GM23338 (cell line): ENCODE measurements around the gene KCNIP1. TPM values are rescaled to one million over a fixed set of nuclear protein-coding genes. Genes with fewer than 3 reads are reported as not detected.

Source experiments
- ATAC-seq: fragments of 200-7000 bp; cut with Tn5 transposase; 3 replicates; pipeline ENCODE4 v1.9.1; 2020
- DNase-seq: peaks from one replicate; pipeline ENCODE4 v3.0.0-alpha.2; 2015; ENCODE audit warnings: low spot score
- H2AFZ ChIP-seq: fragments of 200-600 bp; sonication (generic); 2 replicates; pipeline ENCODE4 v1.8.0; 2016; ENCODE audit warnings: antibody characterized with exemption, mild to moderate bottlenecking, moderate library complexity
- H3F3A ChIP-seq: fragments of 200-600 bp; sonication (generic); replicated peaks from 2 replicates; pipeline ENCODE4 v1.8.0; 2017; ENCODE audit warnings: antibody characterized with exemption, mixed run types, low read depth
- H3K27ac ChIP-seq: fragments of 200-600 bp; sonication (generic); 2 replicates; pipeline ENCODE4 v1.6.1; 2016; ENCODE audit warnings: low read depth
- H3K27me3 ChIP-seq: fragments of 200-600 bp; sonication (generic); 2 replicates; pipeline ENCODE4 v1.8.0; 2016; ENCODE audit warnings: mild to moderate bottlenecking, mixed run types, moderate library complexity; ENCODE audit not compliant: insufficient read depth
- H3K36me3 ChIP-seq: fragments of 200-600 bp; sonication (generic); 2 replicates; pipeline ENCODE4 v1.8.0; 2016; ENCODE audit warnings: mild to moderate bottlenecking; ENCODE audit not compliant: insufficient read depth
- H3K4me1 ChIP-seq: fragments of 200-600 bp; sonication (generic); 2 replicates; pipeline ENCODE4 v1.8.0; 2016; ENCODE audit warnings: mild to moderate bottlenecking, moderate library complexity; ENCODE audit not compliant: insufficient read depth
- H3K4me2 ChIP-seq: fragments of 200-600 bp; sonication (generic); 2 replicates; pipeline ENCODE4 v1.7.1; 2017; ENCODE audit warnings: mixed run types
- H3K4me3 ChIP-seq: fragments of 200-600 bp; sonication (generic); 2 replicates; pipeline ENCODE4 v1.6.1; 2016; ENCODE audit warnings: mixed run types
- H3K79me2 ChIP-seq: fragments of 200-600 bp; sonication (generic); replicated peaks from 2 replicates; pipeline ENCODE4 v1.8.0; 2017; ENCODE audit warnings: mild to moderate bottlenecking; ENCODE audit not compliant: insufficient read depth
- H3K9me2 ChIP-seq: fragments of 200-600 bp; sonication (generic); 2 replicates; pipeline ENCODE4 v1.8.0; 2017; ENCODE audit not compliant: insufficient read depth
- H4K20me1 ChIP-seq: fragments of 200-600 bp; sonication (generic); replicated peaks from 2 replicates; pipeline ENCODE4 v1.8.0; 2017; ENCODE audit warnings: mild to moderate bottlenecking; ENCODE audit not compliant: insufficient read depth
- H3K27ac Mint-ChIP-seq: 2 replicates; pipeline ENCODE4 v1.8.0; 2020; ENCODE audit warnings: inconsistent platforms, mild to moderate bottlenecking, moderate library complexity, mixed read lengths
- H3K27me3 Mint-ChIP-seq: 3 replicates; pipeline ENCODE4 v1.8.0; 2022; ENCODE audit warnings: low read depth, mild to moderate bottlenecking, moderate library complexity, mixed read lengths, inconsistent platforms; ENCODE audit not compliant: insufficient read depth, poor library complexity
- H3K36me3 Mint-ChIP-seq: 3 replicates; pipeline ENCODE4 v1.8.0; 2021; ENCODE audit warnings: low read depth, mild to moderate bottlenecking, inconsistent platforms, moderate library complexity, mixed read lengths
- H3K4me1 Mint-ChIP-seq: 3 replicates; pipeline ENCODE4 v1.8.0; 2020; ENCODE audit warnings: mild to moderate bottlenecking, inconsistent platforms, mixed read lengths
- H3K4me3 Mint-ChIP-seq: 3 replicates; pipeline ENCODE4 v1.8.0; 2021; ENCODE audit warnings: moderate library complexity, mild to moderate bottlenecking, inconsistent platforms, mixed read lengths
- H3K9me3 Mint-ChIP-seq: 3 replicates; pipeline ENCODE4 v1.8.0; 2020; ENCODE audit warnings: moderate library complexity, mild to moderate bottlenecking, inconsistent platforms, mixed read lengths
- CREB1 ChIP-seq: fragments of 250-450 bp; sonication (Bioruptor Pico); IDR thresholded peaks from 2 replicates; pipeline ENCODE4 v1.5.0; 2020; ENCODE audit warnings: low read depth, mild to moderate bottlenecking, moderate library complexity
- EZH2phosphoT487 ChIP-seq: fragments of 200-600 bp; sonication (generic); IDR thresholded peaks from one replicate; pipeline ENCODE4 v1.8.1; 2018; ENCODE audit warnings: antibody characterized with exemption; ENCODE audit not compliant: unreplicated experiment
- JUNB ChIP-seq: IDR thresholded peaks from one replicate; pipeline ENCODE4 v1.6.1; 2016; ENCODE audit warnings: antibody characterized with exemption; ENCODE audit not compliant: unreplicated experiment
- NANOG ChIP-seq: IDR thresholded peaks from 2 replicates; pipeline ENCODE4 v1.6.1; 2016; ENCODE audit warnings: antibody characterized with exemption, borderline replicate concordance
- POLR2AphosphoS5 ChIP-seq: IDR thresholded peaks from 2 replicates; pipeline ENCODE4 v1.6.1; 2016; ENCODE audit warnings: antibody characterized with exemption, low read depth
- STAT1 ChIP-seq: IDR thresholded peaks from one replicate; pipeline ENCODE4 v1.6.1; 2016; ENCODE audit warnings: antibody characterized with exemption; ENCODE audit not compliant: unreplicated experiment
- ZNF114 ChIP-seq: fragments of 250-450 bp; sonication (Bioruptor Pico); IDR thresholded peaks from 2 replicates; pipeline ENCODE4 v1.5.0; 2020; ENCODE audit warnings: mild to moderate bottlenecking, moderate library complexity
- ZNF331 ChIP-seq: fragments of 250-450 bp; sonication (Bioruptor Pico); IDR thresholded peaks from 2 replicates; pipeline ENCODE4 v1.5.0; 2020; ENCODE audit warnings: low read depth, mild to moderate bottlenecking, moderate library complexity
- polyA plus RNA-seq: library from polyadenylated mRNA; unstranded; fragments of >200 nt; fragmentation: Nextera tagmentation; extraction: Ambion mirVana; gene quantifications from 2 replicates; pipeline ENCODE4 v1.2.1, GENCODE V29; 2016
- total RNA-seq: library from RNA; depleted of rRNA; stranded (reverse); fragments of >200 nt; shearing (Covaris generic); gene quantifications from 2 replicates; pipeline ENCODE4 v1.2.3, GENCODE V29; 2014
- TF ChIP-seq, protein P1 (sequence below), 2 experiments: fragments of 200-600 bp in 1 of 2; sonication (generic) in 1 of 2; conservative IDR thresholded peaks; 2 replicates each; pipeline versions ENCODE4 v1.5.1 to v1.6.1; 2016 to 2017; ENCODE audit warnings: antibody characterized with exemption in 2 of 2, low read depth in 2 of 2, mild to moderate bottlenecking in 2 of 2, moderate library complexity in 1 of 2
- TF ChIP-seq, protein P2 (sequence below): IDR thresholded peaks from one replicate; pipeline ENCODE4 v1.6.1; 2018; ENCODE audit warnings: antibody characterized with exemption; ENCODE audit not compliant: unreplicated experiment
- TF ChIP-seq, protein P3 (sequence below): IDR thresholded peaks from 2 replicates; pipeline ENCODE4 v1.6.1; 2016; ENCODE audit warnings: antibody characterized with exemption

KCNIP1 gene
- total and polyA plus RNA-seq, 2 experiments from 2014 or later, result 0.31 to 0.87 TPM

DNA sequence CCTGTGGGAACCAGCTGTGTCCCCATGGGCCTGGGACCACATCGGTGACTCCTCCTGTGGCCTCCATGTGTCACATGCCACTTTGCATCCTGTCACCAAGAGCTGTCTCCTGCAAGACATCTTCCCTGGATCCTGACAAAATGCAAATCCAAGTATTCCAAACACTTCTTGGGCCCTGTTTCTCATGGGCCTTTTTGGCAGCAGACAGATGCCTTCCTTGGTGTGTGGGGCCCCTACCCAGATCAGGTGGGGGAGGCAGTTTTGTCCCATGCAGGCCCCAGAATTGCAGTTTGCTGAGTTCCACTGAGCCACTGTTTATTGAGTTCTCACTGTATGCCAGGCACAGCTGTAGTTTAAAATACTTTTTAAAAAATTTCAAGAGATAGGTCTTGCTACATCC is 217.2 kb downstream of the KCNIP1 start:
- no peaks in the 10 kb centered on the region for H3F3A ChIP-seq
- H3K4me2 ChIP-seq, result no peak overlapping the region
- H3K9me3 Mint-ChIP-seq, result peaks cover 19% of the 10 kb centered on the region
- H3K4me1 ChIP-seq, result no peaks in the 10 kb centered on the region
- no peaks in the 10 kb centered on the region for H3K36me3 ChIP-seq
- H3K4me3 ChIP-seq, result no peak overlapping the region
- TF ChIP-seq POLR2AphosphoS5 (no peak), JUNB (no peak)
- TF ChIP-seq, protein P1, sequence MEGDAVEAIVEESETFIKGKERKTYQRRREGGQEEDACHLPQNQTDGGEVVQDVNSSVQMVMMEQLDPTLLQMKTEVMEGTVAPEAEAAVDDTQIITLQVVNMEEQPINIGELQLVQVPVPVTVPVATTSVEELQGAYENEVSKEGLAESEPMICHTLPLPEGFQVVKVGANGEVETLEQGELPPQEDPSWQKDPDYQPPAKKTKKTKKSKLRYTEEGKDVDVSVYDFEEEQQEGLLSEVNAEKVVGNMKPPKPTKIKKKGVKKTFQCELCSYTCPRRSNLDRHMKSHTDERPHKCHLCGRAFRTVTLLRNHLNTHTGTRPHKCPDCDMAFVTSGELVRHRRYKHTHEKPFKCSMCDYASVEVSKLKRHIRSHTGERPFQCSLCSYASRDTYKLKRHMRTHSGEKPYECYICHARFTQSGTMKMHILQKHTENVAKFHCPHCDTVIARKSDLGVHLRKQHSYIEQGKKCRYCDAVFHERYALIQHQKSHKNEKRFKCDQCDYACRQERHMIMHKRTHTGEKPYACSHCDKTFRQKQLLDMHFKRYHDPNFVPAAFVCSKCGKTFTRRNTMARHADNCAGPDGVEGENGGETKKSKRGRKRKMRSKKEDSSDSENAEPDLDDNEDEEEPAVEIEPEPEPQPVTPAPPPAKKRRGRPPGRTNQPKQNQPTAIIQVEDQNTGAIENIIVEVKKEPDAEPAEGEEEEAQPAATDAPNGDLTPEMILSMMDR (conservative IDR thresholded peaks at IDR 0.05; ENCODE audit: low read depth in 2 of 2), result no peak
- ATAC-seq (no peak), DNase-seq (no peak)
- H3K4me1 Mint-ChIP-seq, result peaks cover 3% of the 10 kb centered on the region; the same call in 2 of the 3 replicates
- no peaks in the 10 kb centered on the region for H3K79me2 ChIP-seq
- no peak overlapping the region for H3K4me3 Mint-ChIP-seq
- H3K27ac ChIP-seq, result no peak overlapping the region
- no peaks in the 10 kb centered on the region for H3K27me3 ChIP-seq
- peaks cover 10% of the 10 kb centered on the region for H3K27me3 Mint-ChIP-seq
- H4K20me1 ChIP-seq, result no peaks in the 10 kb centered on the region
- no peak overlapping the region for H2AFZ ChIP-seq
- H3K27ac Mint-ChIP-seq, result no peak overlapping the region
- H3K36me3 Mint-ChIP-seq, result peaks cover 8% of the 10 kb centered on the region
- H3K9me2 ChIP-seq, result no peaks in the 10 kb centered on the region

DNA sequence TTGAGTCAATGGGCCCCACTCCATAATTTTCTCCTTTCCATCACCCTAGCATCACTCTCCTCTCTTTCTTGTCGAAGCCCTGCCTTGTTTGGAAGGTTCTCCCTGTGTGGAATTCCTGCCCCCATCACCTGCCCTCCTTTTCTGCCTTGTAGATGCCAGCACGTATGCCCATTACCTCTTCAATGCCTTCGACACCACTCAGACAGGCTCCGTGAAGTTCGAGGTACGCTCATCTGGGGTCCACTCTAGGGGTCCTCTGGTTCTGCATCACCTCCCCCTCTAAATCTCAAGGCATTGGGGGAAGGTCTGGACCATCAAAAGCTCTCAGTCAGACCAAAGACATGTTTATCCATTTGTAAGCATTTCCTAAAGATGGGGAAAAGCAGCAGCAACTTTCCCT is 217.9 kb downstream of the KCNIP1 start:
- no peaks in the 10 kb centered on the region for H3K4me1 ChIP-seq
- DNase-seq, result no peak
- no peaks in the 10 kb centered on the region for H3K27me3 ChIP-seq
- H3K79me2 ChIP-seq, result no peaks in the 10 kb centered on the region
- H3K4me2 ChIP-seq, result no peak overlapping the region
- H3F3A ChIP-seq, result no peaks in the 10 kb centered on the region
- peaks cover 10% of the 10 kb centered on the region for H3K27me3 Mint-ChIP-seq
- H3K9me2 ChIP-seq, result no peaks in the 10 kb centered on the region
- H3K36me3 ChIP-seq, result no peaks in the 10 kb centered on the region
- H2AFZ ChIP-seq, result no peak overlapping the region
- no peak overlapping the region for H3K4me3 ChIP-seq
- no peaks in the 10 kb centered on the region for H4K20me1 ChIP-seq
- H3K9me3 Mint-ChIP-seq, result peaks cover 19% of the 10 kb centered on the region
- no peak overlapping the region for H3K4me3 Mint-ChIP-seq
- peaks cover 8% of the 10 kb centered on the region for H3K36me3 Mint-ChIP-seq
- H3K27ac Mint-ChIP-seq, result no peak overlapping the region
- no peak for ATAC-seq
- H3K27ac ChIP-seq, result no peak overlapping the region
- peaks cover 3% of the 10 kb centered on the region; the same call in 1 of the 3 replicates for H3K4me1 Mint-ChIP-seq
- TF ChIP-seq EZH2phosphoT487, result no peak
- no peak for TF ChIP-seq ZNF114
- no peak for TF ChIP-seq STAT1
- no peak for TF ChIP-seq NANOG
- TF ChIP-seq, protein P1 (conservative IDR thresholded peaks at IDR 0.05; ENCODE audit: low read depth in 2 of 2), result no peak
- TF ChIP-seq ZNF331, result no peak
- TF ChIP-seq CREB1 (CRISPR knock-in tag), result no peak
- TF ChIP-seq, protein P2, sequence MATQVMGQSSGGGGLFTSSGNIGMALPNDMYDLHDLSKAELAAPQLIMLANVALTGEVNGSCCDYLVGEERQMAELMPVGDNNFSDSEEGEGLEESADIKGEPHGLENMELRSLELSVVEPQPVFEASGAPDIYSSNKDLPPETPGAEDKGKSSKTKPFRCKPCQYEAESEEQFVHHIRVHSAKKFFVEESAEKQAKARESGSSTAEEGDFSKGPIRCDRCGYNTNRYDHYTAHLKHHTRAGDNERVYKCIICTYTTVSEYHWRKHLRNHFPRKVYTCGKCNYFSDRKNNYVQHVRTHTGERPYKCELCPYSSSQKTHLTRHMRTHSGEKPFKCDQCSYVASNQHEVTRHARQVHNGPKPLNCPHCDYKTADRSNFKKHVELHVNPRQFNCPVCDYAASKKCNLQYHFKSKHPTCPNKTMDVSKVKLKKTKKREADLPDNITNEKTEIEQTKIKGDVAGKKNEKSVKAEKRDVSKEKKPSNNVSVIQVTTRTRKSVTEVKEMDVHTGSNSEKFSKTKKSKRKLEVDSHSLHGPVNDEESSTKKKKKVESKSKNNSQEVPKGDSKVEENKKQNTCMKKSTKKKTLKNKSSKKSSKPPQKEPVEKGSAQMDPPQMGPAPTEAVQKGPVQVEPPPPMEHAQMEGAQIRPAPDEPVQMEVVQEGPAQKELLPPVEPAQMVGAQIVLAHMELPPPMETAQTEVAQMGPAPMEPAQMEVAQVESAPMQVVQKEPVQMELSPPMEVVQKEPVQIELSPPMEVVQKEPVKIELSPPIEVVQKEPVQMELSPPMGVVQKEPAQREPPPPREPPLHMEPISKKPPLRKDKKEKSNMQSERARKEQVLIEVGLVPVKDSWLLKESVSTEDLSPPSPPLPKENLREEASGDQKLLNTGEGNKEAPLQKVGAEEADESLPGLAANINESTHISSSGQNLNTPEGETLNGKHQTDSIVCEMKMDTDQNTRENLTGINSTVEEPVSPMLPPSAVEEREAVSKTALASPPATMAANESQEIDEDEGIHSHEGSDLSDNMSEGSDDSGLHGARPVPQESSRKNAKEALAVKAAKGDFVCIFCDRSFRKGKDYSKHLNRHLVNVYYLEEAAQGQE, result no peak
- TF ChIP-seq POLR2AphosphoS5, result no peak
- TF ChIP-seq, protein P3, sequence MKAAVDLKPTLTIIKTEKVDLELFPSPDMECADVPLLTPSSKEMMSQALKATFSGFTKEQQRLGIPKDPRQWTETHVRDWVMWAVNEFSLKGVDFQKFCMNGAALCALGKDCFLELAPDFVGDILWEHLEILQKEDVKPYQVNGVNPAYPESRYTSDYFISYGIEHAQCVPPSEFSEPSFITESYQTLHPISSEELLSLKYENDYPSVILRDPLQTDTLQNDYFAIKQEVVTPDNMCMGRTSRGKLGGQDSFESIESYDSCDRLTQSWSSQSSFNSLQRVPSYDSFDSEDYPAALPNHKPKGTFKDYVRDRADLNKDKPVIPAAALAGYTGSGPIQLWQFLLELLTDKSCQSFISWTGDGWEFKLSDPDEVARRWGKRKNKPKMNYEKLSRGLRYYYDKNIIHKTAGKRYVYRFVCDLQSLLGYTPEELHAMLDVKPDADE, result no peak
- TF ChIP-seq JUNB, result no peak
